Breast epithelium (tissue), 4 donors: ENCODE results near the gene PIGU. TPM values are rescaled to one million over a fixed set of nuclear protein-coding genes. Genes with fewer than 3 reads are reported as not detected.

Experiments
- DNase-seq, 2 donors: peaks; one replicate each; pipeline ENCODE4 v3.0.0-alpha.2; 2019; ENCODE audit warnings: low spot score in 2 of 2
- H3K27ac ChIP-seq, 2 donors: fragments of 200-600 bp; sonication (generic) in 1 of 2; one replicate each; pipeline ENCODE4 v1.5.1; 2016 to 2019; ENCODE audit warnings: mild to moderate bottlenecking in 1 of 2
- H3K27me3 ChIP-seq, 2 donors: fragments of 200-600 bp; sonication (generic) in 1 of 2; one replicate each; pipeline versions ENCODE4 v1.5.1 to v1.6.0; 2017 to 2019; ENCODE audit warnings: control low read depth in 1 of 2, mild to moderate bottlenecking in 1 of 2
- H3K36me3 ChIP-seq: fragments of 200-600 bp; one replicate; pipeline ENCODE4 v1.5.1; 2019
- H3K4me1 ChIP-seq, 2 donors: fragments of 200-600 bp; sonication (generic); one replicate each; pipeline ENCODE4 v1.5.1; 2016 to 2019; ENCODE audit warnings: control low read depth in 1 of 2
- H3K4me3 ChIP-seq, 3 donors: fragments of 200-600 bp; sonication (generic); 1 replicate in 2 of 3; 2 replicates in 1 of 3; pipeline ENCODE4 v1.5.1; 2016 to 2019; ENCODE audit warnings: mild to moderate bottlenecking in 3 of 3, moderate library complexity in 2 of 3
- H3K9me3 ChIP-seq, 2 donors: fragments of 200-600 bp; sonication (generic) in 1 of 2; one replicate each; pipeline ENCODE4 v1.5.1; 2016 to 2019; ENCODE audit warnings: control low read depth in 1 of 2
- CTCF ChIP-seq, 3 donors: fragments of 450-650 bp; IDR thresholded peaks; one replicate each; pipeline ENCODE4 v1.5.1; 2016 to 2017; ENCODE audit warnings: antibody characterized with exemption in 3 of 3, mild to moderate bottlenecking in 3 of 3, moderate library complexity in 3 of 3
- POLR2A ChIP-seq: fragments of 450-650 bp; IDR thresholded peaks from one replicate; pipeline ENCODE4 v1.6.1; 2016; ENCODE audit warnings: antibody characterized with exemption, mild to moderate bottlenecking, moderate library complexity
- POLR2AphosphoS5 ChIP-seq, 3 donors: sonication (generic); formaldehyde crosslinking; IDR thresholded peaks; one replicate each; pipeline ENCODE4 v1.6.1; 2017; ENCODE audit warnings: antibody characterized with exemption in 3 of 3
- intact Hi-C: fragments of 100-400 bp; cut with DNase I; formaldehyde crosslinking; loops from one replicate; pipeline ENCODE4 v1.15.1; 2023; ENCODE audit warnings: low total_unique reads
- total RNA-seq, 3 donors: library from RNA; depleted of rRNA; stranded (reverse); fragments of >200 nt; gene quantifications; one replicate each; pipeline ENCODE4 v1.1.0, GENCODE V29; 2016

The PIGU gene
- total RNA-seq, 3 donors from 2014 or later: 7.4 to 16.1 (median 15.8) TPM

GRCh38 chr20:34683667-34684066 is 6.8 kb upstream of the PIGU start:
- Histone ChIP-seq H3K4me1 (no peaks in the 10 kb centered on the region), H3K4me3 (no peak overlapping the region), H3K27ac (no peak overlapping the region), H3K9me3 (no peaks in the 10 kb centered on the region), H3K36me3 (no peaks in the 10 kb centered on the region), H3K27me3 (no peaks in the 10 kb centered on the region)
- TF ChIP-seq POLR2AphosphoS5 (IDR thresholded peaks at IDR 0.05) (no peak), POLR2A (no peak), CTCF (IDR thresholded peaks at IDR 0.05) (no peak)
- DNase-seq: no peak
- intact Hi-C loops: no loop called here

GRCh38 chr20:34680586-34681175 is 3.8 kb upstream of the PIGU start:
- Histone ChIP-seq H3K4me1 (no peaks in the 10 kb centered on the region), H3K9me3 (no peaks in the 10 kb centered on the region), H3K27me3 (no peaks in the 10 kb centered on the region), H3K4me3 (no peak overlapping the region), H3K36me3 (no peaks in the 10 kb centered on the region), H3K27ac (no peak overlapping the region)
- TF ChIP-seq POLR2A (no peak), CTCF (IDR thresholded peaks at IDR 0.05) (no peak), POLR2AphosphoS5 (IDR thresholded peaks at IDR 0.05) (no peak)
- intact Hi-C loops: no loop called here
- DNase-seq: no peak

GRCh38 chr20:34675993-34676641 is 775 bp downstream of the PIGU start:
- H3K27me3 ChIP-seq: no peaks in the 10 kb centered on the region
- H3K36me3 ChIP-seq: no peaks in the 10 kb centered on the region
- peak overlapping the region; percentile 75 for H3K27ac ChIP-seq
- no peaks in the 10 kb centered on the region for H3K4me1 ChIP-seq
- H3K9me3 ChIP-seq: no peaks in the 10 kb centered on the region
- no peak for DNase-seq
- peak overlapping the region; percentile 72 to 86 (median 76) for H3K4me3 ChIP-seq
- intact Hi-C loops: no loop called here
- no peak for TF ChIP-seq CTCF (IDR thresholded peaks at IDR 0.05)
- TF ChIP-seq POLR2A: no peak
- no peak for TF ChIP-seq POLR2AphosphoS5 (IDR thresholded peaks at IDR 0.05)

GRCh38 chr20:34675561-34675960 is 1.3 kb downstream of the PIGU start:
- H3K4me3 ChIP-seq: no peak overlapping the region
- no peaks in the 10 kb centered on the region for H3K36me3 ChIP-seq

More at GRCh38 chr20:34675561-34675960, 1.3 kb downstream of the PIGU start:
- intact Hi-C loops: no loop called here
- Histone ChIP-seq H3K4me1 (no peaks in the 10 kb centered on the region), H3K9me3 (no peaks in the 10 kb centered on the region), H3K27ac (no peak overlapping the region), H3K27me3 (no peaks in the 10 kb centered on the region)
- TF ChIP-seq CTCF (IDR thresholded peaks at IDR 0.05): no peak
- TF ChIP-seq POLR2AphosphoS5 (IDR thresholded peaks at IDR 0.05): no peak
- TF ChIP-seq POLR2A: no peak
- no peak for DNase-seq
